PC-3 (cell line): ENCODE results near the gene DAO.

Experiments used
- CTCF ChIP-seq: fragments of 300-600 bp; sonication (generic); conservative IDR thresholded peaks from 2 replicates; pipeline ENCODE4 v1.5.1; 2017; ENCODE audit warnings: antibody characterized with exemption, low read depth, mild to moderate bottlenecking, low read length
- EZH2 ChIP-seq: fragments of 300-600 bp; sonication (generic); IDR thresholded peaks from one replicate; pipeline ENCODE4 v1.6.1; 2017; ENCODE audit warnings: antibody characterized with exemption, mild to moderate bottlenecking, low read length; ENCODE audit not compliant: unreplicated experiment

GRCh38 chr12:108856170-108856427, 23.8 kb upstream of the DAO start:
- TF ChIP-seq EZH2 (no peak), CTCF (no peak)
